ENCODE results near the gene KCNAB1.

GRCh38 chr3:156233876-156234275, 113.5 kb downstream of the KCNAB1 start:
- TF ChIP-seq CTCF (IDR thresholded peaks at IDR 0.05) (no peak), POLR2A (IDR thresholded peaks at IDR 0.05) (no peak), POLR2AphosphoS5 (IDR thresholded peaks at IDR 0.05) (no peak)

Measured in breast epithelium (tissue), 3 donors.